OCI-M2 (cell line): Measurements from ENCODE around the gene GREM2.

Source experiments
- DNase-seq: peaks from one replicate; lab custom pipeline; 2025; ENCODE audit not compliant: unreplicated experiment; lab: John Stamatoyannopoulos, UW

The GREM2 gene

DNA sequence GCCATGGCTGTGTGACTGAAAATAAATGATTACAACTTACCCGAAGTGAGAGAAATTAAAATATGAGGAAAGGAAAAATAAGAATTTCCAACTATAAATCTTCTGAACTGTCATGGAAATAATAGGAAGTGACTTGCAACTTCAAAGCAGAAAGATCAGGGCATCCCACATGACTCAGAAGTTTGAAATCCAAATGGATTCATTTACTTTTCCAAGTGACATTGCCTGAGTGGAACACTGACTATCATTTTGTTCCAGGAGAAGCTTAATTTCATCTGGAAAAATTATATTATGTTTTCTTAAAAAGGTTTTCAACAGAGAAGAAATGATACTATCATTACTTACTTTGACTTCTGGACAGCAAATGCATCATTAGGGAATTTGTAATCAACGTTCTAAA lies 110.8 kb downstream of the GREM2 start:
- no peak for DNase-seq

DNA sequence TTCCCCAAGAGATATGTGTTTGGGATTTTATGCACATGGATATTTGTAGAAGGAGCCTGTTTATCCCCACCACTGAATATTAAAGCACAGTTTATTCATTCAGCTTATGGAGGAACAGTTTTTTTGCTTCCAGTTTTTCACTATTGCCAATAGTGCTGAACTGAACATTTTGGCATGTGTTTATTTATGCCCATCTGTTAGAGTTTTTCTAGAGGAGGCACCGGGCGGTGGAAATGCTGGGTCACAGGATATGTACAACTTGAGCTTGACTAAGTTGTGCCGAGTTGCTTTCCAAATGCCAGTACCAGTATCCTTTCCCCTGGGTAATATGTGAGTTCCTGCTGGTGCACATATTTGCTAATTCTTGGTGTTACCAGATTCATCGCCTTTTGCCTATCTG lies 111.3 kb downstream of the GREM2 start:
- no peak for DNase-seq

DNA sequence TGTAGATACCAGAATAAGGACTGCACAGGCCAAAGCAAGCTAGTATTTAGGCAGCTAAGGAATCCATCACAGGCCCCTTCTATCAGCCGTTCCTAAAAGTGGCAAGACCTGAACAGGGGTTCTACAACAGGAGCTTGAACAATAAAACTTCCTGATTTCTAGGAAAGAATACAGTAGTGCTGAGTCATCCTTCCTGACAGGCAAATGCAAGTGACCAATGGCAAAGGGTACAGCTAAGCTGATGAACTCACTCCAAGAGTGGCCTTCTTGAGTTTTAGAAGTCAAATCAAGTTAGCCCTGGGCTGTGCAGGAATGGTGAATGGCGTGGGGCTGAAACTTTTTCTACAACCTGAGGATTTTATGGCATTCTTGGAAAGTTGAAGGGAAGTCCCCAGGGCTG lies 112.9 kb downstream of the GREM2 start:
- no peak for DNase-seq

DNA sequence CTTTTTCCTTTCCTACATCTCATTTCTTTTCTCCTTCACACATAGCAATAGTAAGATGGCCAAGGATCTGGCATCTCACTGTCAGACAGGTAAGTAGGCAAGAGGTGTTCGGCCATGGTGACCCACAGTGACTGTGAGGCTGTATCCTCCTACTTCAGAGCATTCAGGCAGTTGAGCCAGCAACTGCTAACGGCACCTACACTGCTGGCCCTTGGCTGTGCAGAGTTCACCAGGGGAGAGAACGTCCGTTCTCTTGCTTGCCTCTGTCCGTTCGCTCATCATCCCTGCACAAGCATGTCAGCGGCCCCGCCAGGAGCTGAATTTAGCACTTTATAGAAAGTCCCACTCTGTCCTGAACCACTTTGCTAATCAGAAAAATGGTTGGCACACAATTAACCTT lies 113.6 kb downstream of the GREM2 start:
- DNase-seq: no peak

DNA sequence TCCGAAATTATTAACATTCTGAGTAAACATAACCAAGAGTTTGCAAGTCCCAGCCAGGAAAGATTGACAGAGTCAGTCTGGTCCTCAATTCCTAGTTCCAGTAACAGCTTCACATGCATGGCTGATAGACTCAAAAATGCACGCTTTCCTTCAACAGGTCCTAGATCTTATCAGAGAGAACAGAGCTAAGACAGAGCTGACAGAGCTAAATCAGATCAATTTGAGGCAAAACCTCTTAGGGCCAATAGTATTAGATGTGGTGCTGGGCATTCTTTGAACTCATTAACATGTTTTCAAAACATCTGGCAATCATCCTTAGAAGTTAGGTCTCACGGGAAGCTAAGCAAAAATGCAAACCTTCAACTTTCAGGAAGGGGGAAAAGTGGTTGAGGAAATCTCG lies 114.0 kb downstream of the GREM2 start:
- no peak for DNase-seq

DNA sequence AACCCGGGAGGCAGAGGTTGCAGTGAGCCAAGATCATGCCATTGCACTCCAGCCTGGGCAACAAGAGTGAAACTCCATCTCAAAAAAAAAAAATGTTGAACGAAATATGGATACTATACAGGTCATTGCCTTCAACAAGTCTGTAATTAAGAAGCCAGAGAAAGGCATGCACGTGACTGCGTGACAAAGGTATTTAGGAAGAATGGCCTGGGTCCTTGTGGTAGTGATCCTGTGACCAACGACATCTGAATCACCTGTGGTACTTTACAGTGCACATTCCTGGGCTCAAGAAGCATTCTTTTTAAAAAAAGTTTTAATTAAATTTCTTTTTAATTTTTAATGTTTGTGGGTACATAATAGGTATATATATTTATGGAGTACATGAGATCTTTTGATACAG lies 115.0 kb downstream of the GREM2 start:
- DNase-seq: no peak

DNA sequence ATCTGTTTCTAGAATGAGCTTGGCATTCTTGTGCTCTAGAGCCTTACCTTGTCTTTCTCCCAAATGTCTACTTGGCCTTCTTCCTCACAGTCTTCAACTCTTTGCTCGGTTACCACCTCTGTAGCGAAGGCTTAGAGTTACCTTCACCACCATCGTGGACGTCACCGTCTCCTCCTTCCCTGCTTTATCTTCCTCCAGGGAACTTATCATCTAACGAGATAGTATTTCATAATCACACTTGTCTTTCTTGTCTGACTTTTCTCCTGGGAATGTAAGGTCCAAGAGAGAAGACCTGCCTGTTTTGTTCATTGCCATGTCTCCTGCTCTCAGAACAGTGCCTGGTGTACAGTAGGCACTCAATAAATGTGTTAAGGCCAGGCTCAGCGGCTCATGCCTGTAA lies 115.6 kb downstream of the GREM2 start:
- DNase-seq: no peak

DNA sequence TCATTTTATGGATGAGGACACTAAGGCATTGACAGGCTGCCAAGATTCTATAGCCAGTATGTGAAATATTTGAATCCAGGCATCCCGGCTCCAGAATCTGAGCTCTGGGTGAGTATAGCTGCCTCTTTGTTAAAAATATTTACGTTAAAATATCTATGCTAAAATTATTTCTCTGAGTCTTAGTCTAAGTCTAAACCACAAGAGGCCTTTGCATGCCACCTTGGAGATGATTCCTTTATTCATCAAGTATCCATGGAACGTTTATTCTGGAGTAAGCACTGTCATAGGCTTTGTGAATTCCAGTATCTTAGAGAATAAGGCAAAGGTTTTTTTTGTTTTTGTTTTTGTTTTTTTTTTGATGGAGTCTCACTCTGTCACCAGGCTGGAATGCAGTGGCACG lies 116.4 kb downstream of the GREM2 start:
- DNase-seq: no peak

DNA sequence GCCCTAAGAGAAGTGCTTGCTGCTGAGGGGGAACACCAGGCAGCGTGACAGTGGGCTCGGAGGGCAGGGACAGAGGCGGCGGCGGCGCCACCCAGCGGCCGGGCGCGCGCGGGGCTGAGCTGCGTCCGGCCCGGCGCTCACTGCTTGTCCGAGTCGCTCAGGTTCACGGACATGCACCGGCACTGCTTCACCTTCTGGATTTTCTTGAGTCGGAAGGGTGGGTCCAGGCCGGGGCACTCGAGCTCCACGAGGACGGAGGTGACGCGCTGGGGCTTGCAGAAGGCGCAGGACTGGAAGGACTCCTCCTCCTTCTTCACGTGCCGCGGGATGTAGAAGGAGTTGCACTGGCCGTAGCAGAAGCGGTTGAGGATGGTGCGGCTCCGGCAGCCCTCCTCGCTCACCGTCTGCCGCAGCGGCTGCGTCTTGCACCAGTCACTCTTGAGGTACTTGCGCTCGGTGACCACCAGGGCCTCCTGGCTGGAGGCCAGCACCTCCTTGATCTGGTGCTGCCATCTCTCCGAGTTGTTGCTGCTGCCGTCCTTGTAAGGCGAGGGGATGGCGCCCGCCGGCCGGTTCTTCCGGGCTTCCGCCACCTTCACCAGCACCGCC lies 119.0 kb downstream of the GREM2 start:
- no peak for DNase-seq

DNA sequence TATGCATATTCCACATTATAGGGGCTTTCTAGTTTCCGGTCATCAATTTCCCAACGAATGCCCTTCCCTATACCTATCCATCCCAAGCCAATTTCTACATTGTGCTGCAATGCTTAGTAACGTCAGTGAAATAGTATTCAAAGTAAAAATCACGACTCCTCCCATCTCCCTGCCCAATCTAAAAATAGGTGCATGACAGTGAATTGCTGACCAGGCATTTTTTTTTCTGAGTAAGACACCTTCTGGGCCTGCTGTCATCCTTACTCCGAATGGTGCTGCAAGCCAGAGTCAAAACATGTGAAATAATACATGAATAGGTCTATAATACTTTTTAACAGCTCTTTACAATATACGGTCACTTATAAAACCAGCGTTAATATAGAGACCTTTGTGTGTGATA lies 120.2 kb downstream of the GREM2 start:
- no peak for DNase-seq

DNA sequence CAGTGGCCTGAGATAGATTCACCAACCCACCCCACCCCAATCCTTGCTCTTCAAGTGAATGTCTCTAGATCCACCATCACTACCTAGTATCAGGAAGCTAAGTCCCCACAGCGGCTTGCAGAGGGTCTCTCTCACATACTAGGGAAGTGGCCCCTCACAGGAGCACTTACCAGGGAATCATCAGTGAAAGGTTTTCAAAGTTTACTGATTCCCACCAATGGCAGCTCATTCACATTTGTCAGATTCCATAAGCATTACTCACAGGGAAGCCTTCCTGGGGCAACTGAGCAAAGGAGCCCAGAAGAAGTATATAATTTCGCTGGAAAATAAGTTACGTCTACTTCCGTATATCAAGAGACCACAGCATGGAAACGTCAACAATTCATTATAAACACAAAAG lies 120.8 kb downstream of the GREM2 start:
- DNase-seq: no peak

DNA sequence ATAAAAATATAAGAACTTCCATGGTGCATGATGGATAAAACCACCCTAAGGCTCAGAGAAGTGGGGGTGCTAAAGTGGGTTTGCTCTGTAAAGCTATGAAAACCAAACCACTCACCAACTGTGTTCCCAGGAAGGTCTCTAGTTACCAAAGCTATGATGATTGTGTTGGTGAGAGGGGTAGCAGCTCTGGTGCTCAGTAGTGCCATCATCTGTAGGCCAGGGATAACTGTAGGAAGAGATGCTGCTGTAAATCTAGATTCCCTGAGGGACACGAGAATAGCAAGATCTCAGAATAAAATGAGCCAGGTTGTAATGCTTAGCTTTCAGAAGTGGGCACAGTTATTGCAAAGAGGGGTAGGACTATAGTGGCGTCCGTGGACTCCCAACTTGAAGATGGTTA lies 124.5 kb downstream of the GREM2 start:
- DNase-seq: no peak

DNA sequence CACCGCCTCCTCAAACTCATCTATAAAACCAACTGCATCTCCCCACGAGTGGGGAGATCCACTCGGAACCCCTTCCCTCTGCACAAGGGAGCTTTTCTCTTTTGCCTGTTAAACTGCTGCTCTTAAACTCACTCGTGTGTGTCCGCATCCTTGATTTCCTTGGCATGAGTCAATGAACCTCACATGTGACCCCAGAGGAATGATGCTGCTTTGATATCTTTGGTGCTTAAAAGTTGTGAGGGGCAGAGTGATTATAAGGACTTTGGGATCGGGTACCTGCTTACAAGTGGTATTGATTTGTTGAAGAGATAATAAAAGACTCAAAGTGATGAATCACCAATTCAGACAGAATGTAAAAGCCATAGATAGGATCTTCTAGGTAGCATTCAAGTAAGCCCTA lies 125.3 kb downstream of the GREM2 start:
- DNase-seq: no peak

DNA sequence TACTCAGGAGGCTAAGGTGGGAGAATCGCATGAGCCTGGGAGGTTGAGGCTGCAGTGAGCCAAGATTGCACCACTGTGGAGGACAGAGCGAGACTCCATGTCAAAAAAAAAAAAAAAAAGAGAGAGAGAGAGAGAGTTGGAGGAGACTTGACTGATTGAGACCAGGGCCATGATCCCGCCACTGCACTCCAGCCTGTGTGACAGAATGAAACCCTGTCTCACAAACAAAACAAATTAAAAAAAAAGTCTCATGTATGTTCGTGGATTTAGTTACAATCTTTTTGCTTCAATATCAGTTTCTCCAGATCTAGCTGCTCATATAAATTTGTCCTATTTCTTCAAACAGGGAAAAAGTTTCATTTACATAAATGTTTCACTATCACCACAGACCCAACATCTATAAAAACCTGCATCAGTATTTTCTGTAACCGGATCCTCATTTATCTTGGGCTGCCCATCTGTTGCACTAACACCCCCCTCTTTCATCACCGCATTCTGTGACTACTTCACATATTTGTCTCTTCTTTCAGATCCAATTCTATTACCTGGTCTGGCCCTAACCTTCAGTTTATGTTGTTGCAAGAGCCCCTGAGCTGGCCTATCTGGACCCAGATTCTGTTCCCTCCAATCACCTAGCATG lies 127.0 kb downstream of the GREM2 start:
- DNase-seq: no peak

DNA sequence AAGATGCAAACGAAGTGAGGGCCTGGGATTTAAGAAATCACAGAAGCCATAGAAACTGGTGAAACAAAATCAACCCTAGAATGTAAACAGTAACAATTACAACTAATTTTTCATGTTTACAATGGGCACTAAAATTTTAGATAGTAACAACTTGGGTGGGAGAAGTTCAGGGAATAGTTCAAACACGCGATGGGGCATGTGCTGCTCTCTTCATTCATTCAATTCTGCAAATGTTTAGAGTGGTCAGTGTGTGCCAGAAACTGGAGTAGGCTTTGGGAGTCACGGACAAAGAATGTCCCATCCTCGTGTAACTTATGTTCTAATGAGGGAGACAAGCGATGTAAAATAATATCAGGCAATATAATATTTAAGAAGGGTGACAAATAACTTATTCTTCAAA lies 133.4 kb downstream of the GREM2 start:
- DNase-seq: no peak

DNA sequence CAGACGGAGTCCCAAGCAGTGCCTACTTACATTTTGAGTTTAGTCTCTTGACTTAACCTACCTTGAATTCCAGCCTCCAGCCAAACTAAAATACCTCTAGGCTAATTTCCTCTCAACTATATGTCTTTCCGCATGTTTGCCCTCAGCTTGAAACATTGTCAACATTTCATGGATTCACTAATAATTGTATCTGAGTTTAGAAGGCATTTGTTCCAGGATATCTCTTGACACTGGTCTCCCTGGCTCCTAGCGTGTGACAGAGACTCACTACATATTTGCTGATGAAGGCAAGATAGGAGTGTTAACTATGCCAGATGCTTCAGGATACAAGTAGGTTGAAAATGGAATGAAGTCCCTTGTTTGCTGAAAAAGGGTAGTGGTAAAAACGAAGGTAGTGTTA lies 136.1 kb downstream of the GREM2 start:
- DNase-seq: no peak

DNA sequence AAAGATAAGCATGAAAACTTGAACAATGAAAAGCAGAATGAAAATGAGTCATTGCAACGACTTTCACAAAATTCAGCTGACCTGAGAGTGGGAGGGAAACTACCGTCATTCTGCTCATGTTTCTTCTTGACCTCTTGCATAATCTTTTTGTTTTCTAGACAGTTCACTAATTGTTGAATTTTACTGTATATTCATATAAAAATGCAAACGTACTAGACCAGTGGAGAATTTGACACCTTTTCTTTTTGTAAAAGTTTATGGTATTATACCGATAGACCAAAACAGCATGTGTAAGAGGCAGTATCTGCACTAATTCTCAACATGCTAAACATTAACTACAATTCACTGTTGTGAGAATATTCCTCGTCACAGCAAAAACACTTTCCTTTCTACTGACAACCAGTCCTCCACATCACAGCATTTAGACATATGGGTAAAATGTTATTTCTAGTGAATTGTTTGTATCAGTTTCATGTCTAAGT lies 137.8 kb downstream of the GREM2 start:
- DNase-seq: no peak

DNA sequence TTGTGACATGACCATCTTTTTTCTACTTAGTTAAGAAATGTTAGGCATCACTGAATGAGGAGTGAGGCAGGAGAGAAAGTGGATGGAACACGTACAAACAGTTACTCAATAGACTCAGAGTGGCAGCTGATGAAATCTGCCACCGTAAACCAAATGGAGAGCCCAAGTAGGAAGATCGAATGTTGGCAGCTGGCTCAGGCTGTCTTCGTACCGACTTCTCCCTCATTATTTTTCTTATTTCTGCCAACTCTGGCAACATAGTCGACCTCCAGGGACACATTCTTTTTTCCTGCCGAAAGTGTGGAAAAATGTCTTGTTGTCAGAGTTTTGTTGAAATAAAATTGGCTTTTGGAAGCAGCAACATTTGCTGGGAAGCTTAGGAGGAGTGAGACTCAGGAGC lies 143.3 kb downstream of the GREM2 start:
- no peak for DNase-seq

DNA sequence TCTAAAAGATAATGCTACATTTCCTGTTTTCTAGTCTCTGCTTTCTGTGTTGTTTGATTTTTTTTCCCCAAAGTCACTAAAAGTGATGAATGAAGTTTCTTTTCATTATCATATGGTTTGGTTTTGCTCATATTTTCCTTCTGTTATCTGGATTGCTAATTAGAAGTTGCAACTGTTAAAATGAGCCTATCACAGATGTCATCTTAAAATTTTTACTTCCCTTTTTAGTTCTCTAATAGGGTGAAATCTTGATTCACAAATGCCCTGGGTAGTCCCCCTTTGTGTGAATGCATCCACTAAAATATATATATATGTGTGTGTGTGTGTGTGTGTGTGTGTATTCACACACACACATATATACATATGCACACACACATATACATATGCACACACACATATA lies 144.1 kb downstream of the GREM2 start:
- no peak for DNase-seq

DNA sequence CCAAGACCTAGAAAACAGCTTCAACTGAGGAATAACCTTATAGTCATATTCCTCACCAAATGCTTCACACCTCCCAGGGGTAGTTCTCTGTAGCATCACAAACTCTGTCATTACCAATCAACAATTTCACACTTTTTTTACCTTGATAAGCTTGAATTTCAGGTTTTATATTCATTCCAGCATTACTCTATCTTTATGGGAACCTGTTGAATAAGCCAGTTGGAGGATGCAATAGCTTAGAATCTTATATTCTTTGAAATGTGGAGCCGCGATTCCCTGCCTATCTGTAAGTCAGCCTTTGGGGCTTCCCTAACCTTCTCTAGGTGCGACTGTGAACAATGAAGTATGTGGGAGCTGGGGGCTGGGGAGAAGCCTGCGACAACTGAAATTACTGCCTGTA lies 145.4 kb downstream of the GREM2 start:
- DNase-seq: no peak

DNA sequence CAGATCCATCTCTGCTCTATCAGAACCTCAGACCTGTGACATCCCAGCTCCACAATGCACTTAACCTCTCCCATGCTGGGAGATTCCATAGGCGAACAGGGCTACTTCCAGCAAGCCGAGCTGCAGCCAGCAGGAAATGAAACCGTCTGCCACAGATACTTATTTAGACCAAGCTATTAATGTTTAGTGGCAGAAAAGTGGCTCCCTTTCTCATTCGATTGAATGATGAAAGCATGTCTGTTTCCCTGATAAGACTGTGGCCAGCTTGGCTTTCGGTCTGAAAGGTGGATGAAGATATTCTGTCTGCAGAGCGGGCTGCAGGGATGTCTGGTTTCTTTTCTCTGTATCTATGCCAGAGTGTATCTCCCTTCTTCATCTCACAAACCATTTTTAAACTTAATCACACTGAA lies 146.4 kb downstream of the GREM2 start:
- no peak for DNase-seq

DNA sequence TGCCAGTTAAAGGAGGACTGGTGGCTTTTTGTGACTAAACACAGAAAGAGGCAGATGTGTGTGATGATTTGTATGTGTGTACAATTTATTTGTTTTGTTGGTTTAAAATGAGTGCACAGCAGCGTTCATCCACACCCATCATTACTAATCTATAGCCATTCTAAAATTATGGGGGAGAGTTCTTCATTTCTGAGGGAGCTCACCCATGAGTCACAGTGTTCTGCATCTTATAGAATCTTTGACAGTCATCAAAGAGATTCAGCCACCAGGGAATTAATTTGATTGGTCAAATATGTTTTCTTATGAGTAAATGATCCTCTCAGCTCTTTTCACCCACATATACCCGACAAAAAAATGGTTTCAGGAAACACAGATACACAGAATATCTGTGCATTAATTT lies 147.9 kb downstream of the GREM2 start:
- no peak for DNase-seq

DNA sequence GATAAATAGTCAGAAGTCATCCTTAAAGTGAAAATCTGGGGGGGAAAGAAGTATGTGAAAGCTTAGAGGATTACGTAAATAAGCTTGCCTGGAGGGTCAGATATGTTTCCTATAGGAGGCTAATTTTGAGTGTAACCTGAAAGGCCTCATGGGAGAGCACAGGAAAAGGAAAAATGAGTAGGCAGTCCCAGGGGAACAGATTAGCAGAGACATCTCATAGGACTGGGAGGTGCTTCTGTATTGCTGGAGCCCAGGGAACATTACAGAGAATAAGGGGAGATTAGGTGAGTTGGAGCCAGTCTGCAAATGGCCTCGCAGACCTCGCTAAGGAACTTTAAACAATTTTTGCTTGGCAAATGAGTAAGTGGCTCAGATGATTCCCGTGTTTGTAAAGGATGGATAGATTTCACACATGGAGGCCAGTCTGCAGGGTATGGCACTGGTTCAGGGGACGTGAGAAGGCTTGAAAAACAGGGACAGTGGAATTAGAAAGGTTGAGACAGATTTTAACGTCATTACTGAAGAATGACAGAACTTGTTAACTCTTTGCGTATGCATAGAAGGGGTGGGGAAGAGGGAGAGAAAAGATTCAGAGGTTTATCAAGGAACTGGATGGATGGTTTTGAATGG lies 149.1 kb downstream of the GREM2 start:
- DNase-seq: no peak
